Measurements from ENCODE around the gene SYTL4.

The SYTL4 gene

GRCh38 chrX:100695302-100695701 is 36.6 kb downstream of the SYTL4 start:
- DNase-seq (ENCODE audit: low read depth in 2 of 2), result no peak

DNA sequence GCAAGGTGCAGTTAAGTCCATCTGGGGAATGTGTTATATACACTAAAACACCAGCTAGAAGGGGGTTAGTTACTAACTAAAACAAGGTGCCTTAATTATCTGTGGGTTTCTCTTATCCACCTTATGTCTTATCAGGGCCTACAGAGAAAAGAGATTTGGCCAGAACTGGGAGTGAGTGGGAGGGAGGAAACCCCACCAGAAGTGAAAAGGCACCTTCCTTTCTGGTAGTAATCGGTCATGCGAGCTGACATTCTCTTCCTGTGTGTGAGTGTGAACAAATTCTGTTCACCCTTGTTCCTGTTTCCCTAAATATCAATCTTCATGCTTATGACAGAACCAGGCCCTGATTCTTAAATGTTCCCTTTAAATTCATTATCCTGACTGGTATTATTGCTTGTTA is 44.4 kb downstream of the SYTL4 start:
- DNase-seq (ENCODE audit: low read depth in 2 of 2), result no peak

GRCh38 chrX:100687128-100687527 is 44.8 kb downstream of the SYTL4 start:
- DNase-seq (ENCODE audit: low read depth in 2 of 2), result peak in 1 of 2 donors; percentile 1

- DNase-seq (ENCODE audit: low read depth in 2 of 2), result no peak
These were observed 46.0 kb downstream of the SYTL4 start for GRCh38 chrX:100685997-100686305.

DNA sequence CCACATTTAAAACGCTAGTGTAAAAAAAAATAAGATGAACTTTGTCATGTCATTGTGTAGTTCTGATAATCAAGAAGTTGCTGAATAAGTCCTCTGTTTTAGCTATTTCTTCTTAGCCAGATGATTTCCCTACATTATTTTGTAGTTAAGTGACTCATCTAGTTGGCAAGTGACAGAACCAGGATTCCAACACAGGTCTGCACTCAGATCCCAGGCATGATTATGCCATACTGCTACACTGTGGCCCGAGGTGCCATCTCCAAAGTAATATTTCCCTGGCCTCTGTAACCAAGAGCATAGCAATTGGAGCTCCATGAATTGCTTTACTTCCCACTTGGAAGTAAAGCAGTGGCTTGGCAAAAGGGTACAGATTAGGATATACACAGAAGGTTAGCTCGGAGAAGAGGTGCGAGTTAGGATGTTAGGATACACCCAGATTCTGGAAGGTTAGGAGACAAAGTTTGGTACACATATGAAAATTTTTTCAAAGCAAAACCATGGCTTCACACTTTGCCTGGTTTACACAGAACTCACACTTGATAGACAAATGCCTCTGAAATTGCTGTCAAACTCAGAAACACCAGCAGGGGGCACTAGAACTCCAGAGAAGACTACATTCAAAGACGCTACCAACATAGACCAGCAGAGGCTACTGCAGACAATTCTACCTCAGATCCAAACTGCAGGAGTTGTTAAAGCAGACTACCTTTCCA is 46.5 kb downstream of the SYTL4 start:
- DNase-seq (ENCODE audit: low read depth in 2 of 2), result peak; percentile 49 to 51

DNA sequence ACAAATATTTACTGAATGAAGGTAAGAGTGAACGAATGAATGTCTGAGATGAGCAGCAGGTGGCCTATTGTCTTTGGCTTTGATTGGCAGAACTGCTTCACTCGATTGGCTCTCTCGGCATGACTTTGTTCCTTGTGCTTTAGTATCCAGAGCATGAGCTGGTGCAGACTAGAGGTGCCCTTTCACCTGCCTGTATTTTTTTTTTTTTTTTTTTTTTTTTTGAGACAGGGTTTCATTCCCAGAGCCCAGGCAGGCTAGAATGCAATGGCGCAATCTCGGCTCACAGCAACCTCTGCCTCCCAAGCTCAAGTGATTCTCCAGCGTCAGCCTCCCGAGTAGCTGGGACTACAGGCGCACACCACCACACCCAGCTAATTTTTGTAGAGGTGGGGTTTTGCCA is 49.0 kb downstream of the SYTL4 start:
- no peak for DNase-seq (ENCODE audit: low read depth in 2 of 2)

- DNase-seq (ENCODE audit: low read depth in 2 of 2), result no peak
These were observed 50.3 kb downstream of the SYTL4 start for GRCh38 chrX:100681599-100681998.

GRCh38 chrX:100680756-100681155 is 51.2 kb downstream of the SYTL4 start:
- DNase-seq (ENCODE audit: low read depth in 2 of 2), result no peak

DNA sequence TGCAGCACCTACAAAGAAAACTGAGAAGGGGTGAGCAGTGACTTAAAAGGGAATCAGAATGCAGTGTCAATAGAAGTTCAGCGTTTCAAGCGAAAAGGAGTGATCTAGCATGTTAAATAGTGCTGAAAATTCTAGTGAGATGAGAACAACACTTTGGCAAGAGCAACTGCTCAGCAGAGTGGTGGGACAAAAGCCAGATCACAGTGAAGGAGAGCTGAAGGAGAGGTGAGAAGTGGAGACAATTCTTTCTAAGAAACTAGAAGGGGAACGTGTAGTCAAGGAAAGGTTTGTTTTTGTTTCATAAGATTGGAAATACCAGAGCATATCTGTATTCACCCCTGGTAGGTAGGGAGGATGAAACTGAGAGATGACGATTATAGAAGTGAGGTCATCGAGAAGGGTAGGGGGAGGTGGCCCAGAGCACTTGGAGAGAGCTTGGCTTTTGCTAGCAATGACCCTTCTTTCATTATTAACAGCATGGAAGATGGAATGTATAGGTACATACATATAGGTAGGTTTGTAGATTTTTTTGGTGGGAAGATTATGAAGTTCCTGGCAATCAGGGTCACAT is 54.2 kb downstream of the SYTL4 start:
- DNase-seq (ENCODE audit: low read depth in 2 of 2), result no peak

DNA sequence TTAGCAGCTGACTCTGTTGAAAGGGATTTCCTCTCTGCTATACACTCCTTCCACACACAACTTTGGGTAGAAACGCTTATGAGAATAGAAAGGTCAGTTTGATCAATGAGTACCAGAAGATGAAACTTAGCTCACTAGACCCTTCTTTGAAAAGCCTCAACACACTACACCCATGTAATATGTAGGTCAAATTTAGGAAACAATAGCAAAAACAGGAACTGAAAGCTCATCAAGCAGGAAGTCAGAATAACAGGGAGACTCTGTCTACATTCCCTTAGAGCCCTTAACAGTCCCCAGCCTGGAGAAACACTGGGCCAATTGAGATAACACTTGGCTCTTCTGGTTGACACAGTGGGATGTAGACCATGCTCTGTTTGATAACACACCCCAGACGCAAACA is 57.2 kb downstream of the SYTL4 start:
- no peak for DNase-seq (ENCODE audit: low read depth in 2 of 2)

DNA sequence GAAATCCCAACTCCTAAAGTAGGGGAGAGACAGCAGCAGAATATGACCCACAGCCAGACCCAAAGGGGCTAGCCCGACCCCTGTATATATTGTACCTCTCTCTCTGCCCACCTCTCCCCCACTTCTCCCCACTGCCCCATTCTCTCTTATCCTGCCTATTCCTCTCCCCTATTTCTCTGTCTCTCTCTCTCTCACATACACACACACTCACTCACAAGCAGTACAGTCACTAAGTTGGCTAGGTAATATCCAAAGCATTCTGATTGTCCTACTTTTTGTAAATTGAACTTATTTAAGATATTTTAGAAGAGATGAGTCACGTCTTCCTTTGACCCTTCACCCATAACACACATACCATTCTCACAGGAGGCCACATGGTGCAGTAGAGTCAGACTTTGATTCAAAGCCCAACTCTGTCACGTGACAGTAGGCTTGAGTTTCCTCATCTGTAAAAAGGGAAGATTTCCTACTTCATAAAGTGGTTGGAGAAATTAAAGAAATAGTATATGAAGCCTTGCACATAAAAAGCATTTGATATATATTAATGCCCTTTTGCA is 58.4 kb downstream of the SYTL4 start:
- DNase-seq (ENCODE audit: low read depth in 2 of 2), result no peak

- no peak for DNase-seq (ENCODE audit: low read depth in 2 of 2)
These were observed 59.0 kb downstream of the SYTL4 start for GRCh38 chrX:100672966-100673365.

GRCh38 chrX:100663642-100664041 is 68.3 kb downstream of the SYTL4 start:
- DNase-seq (ENCODE audit: low read depth in 2 of 2), result no peak

DNA sequence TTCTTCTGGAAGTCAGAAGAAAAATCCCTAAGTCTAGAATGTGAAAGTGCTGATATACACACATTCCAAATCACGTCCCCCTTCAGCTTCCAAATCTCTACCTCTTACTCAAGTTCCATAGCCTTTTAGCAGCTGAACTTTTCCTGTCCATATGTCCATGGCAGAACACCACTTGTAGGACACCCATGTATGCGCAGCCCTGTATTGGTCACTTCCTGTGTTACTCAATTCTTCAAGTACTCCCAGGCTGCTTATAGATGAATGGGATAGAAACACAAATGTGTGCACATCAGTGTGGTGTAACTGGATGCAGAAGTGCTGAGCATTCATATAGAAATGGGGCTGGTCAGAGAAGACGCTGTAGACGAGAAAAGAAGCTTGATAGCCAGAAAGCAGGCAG is 69.1 kb downstream of the SYTL4 start:
- no peak for DNase-seq (ENCODE audit: low read depth in 2 of 2)

GRCh38 chrX:100662170-100662569 is 69.8 kb downstream of the SYTL4 start:
- no peak for DNase-seq (ENCODE audit: low read depth in 2 of 2)

DNA sequence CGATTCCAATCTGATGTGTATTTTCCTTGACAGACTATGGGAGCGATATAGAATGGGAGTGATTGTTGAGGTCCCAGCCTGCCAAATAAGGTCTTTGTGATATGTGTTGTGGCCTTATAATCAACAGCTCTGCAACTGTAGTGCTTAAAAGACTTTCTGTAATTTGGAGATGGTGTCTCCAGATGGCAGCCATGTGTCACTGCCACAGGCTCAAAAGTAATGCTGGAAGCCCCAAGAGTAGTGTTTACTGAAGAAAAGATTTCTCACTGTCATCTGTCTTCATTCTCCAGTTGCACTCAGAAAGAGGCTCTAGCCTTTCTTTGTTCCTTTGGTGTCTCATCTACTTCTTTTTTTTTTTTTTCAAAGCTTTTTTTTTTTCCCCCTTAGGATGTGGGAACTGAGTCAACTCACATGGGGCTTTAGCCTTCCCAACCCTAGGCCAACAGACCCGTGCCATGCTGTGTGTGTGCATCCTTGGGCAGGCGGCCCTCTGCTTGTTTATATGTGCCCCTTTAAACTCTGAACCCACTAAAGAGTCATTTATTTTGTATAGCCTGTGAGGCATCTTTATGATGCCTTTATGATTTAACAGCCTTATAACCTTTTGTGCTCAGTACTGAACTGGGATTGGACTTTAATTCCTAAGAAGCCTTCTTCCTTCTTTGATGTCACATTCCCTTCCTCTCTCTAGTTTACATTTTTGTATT is 72.3 kb downstream of the SYTL4 start:
- no peak for DNase-seq (ENCODE audit: low read depth in 2 of 2)

DNA sequence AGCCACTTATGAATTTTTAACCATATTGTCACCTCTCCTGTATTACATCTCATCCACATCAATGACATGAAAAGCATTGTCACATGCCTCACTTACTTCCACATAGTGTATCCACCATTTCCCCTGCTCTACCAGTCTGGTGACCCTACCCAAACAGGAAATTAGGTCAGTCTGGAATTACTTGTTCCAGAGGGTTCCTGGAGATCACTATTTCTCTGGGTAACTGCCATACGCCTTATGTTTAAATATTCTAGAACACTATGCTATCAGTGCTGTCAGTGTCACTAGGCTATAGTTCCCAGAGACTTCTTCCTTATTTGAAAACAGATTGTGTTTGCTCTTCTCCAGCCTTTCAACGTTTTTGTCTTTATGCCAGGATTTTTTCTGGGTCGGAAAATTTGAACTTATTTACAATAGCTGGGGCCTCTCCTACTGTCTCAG is 73.0 kb downstream of the SYTL4 start:
- DNase-seq (ENCODE audit: low read depth in 2 of 2), result no peak

DNA sequence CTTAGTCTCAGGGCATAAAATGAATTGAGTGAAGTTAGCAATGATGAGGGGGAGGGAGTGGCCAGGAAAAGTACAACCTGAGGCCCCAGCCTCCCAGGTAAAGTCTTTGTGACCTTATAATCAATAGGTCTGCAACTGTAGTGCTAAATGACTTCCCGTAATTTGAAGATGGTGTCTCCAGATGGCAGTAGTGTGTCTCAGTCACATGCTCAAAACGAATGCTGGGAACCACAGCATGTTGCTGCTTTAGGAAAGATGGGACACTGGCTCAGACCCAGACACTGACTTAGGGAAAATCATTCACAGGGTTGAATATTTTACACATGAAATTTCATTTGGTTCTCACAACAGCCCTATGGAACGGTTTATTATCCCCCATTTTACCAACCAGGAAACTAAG is 77.7 kb downstream of the SYTL4 start:
- DNase-seq (ENCODE audit: low read depth in 2 of 2), result no peak

DNA sequence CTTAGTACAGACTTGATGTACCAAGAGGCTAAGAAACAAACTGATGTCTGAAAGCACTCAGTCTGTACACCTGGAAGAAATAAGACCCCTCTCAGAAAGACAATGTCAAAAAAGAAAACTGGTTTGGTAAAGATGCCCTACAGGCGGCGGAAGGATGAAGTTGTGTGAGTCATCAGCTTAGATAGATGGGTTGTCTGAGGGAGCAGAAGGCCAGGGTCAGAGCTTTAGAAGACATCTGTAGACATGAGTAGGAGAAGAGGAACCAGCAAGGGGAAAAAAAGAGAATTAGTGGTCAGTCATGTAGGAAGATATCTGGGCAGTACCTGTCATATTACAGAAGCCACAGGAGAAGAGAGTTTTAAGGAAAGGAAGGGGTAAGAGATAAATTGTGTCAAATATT is 79.7 kb downstream of the SYTL4 start:
- DNase-seq (ENCODE audit: low read depth in 2 of 2), result no peak

GRCh38 chrX:100650841-100651240 is 81.1 kb downstream of the SYTL4 start:
- no peak for DNase-seq (ENCODE audit: low read depth in 2 of 2)

- DNase-seq (ENCODE audit: low read depth in 2 of 2), result no peak
These were observed 82.2 kb downstream of the SYTL4 start for GRCh38 chrX:100649550-100650356.

All from stimulated activated CD4-positive, alpha-beta T cell treated with anti-CD3 and anti-CD28 coated beads, Interleukin-4, amount 100 ng/mL, for 48 hours (primary cell).